DND-41 (cell line): ENCODE results near the gene CEACAM19.

Source experiments
- CTCF ChIP-seq: IDR thresholded peaks from 2 replicates; pipeline ENCODE4 v1.5.1; 2012; ENCODE audit warnings: borderline replicate concordance, low read length, moderate library complexity, mild to moderate bottlenecking; ENCODE audit not compliant: poor library complexity, severe bottlenecking; ENCODE audit errors: extremely low read depth
- EZH2 ChIP-seq: IDR thresholded peaks from 3 replicates; pipeline ENCODE4 v1.6.1; 2012; ENCODE audit warnings: borderline replicate concordance, low read depth, mild to moderate bottlenecking, moderate library complexity, low read length, inconsistent platforms; ENCODE audit not compliant: severe bottlenecking

GRCh38 chr19:44687888-44688287 is 16.6 kb downstream of the CEACAM19 start:
- no peak for TF ChIP-seq CTCF
- no peak for TF ChIP-seq EZH2
